Heart left ventricle (tissue), 16 donors: Measurements from ENCODE around the gene AJM1. TPM values are rescaled to one million over a fixed set of nuclear protein-coding genes. Genes with fewer than 3 reads are reported as not detected.
A peak's percentile ranks its signal among the peaks of the same experiment; 100 is the strongest.

ENCODE experiments used
- ATAC-seq, 4 donors: fragments of 200-7000 bp; cut with Tn5 transposase; one replicate each; pipeline ENCODE4 v1.9.1; 2020 to 2022; ENCODE audit warnings: moderate library complexity in 4 of 4, mild to moderate bottlenecking in 3 of 4, moderate number of reproducible peaks in 1 of 4
- DNase-seq, 5 donors: peaks; one replicate each; pipeline ENCODE4 v3.0.0-alpha.2; 2020
- H3K27ac ChIP-seq, 12 donors: fragments of 200-600 bp; sonication (generic) in 4 of 12; one replicate each; pipeline versions ENCODE4 v1.5.0 to v1.8.0; 2016 to 2022; ENCODE audit warnings: mild to moderate bottlenecking in 2 of 12
- H3K27me3 ChIP-seq, 9 donors: fragments of 200-600 bp; sonication (generic) in 2 of 9; one replicate each; pipeline versions ENCODE4 v1.5.1 to v1.8.0; 2016 to 2022; ENCODE audit warnings: mild to moderate bottlenecking in 3 of 9
- H3K36me3 ChIP-seq, 9 donors: fragments of 200-600 bp; sonication (generic) in 2 of 9; one replicate each; pipeline versions ENCODE4 v1.5.0 to v1.8.0; 2018 to 2022; ENCODE audit warnings: mild to moderate bottlenecking in 2 of 9
- H3K4me1 ChIP-seq, 12 donors: fragments of 200-600 bp; sonication (generic) in 4 of 12; one replicate each; pipeline versions ENCODE4 v1.5.0 to v1.8.0; 2016 to 2022; ENCODE audit warnings: mild to moderate bottlenecking in 3 of 12
- H3K4me3 ChIP-seq, 12 donors: fragments of 200-600 bp; sonication (generic) in 4 of 12; one replicate each; pipeline versions ENCODE4 v1.5.0 to v1.8.0; 2017 to 2022; ENCODE audit warnings: mild to moderate bottlenecking in 9 of 12, moderate library complexity in 4 of 12
- H3K9me3 ChIP-seq, 12 donors: fragments of 200-600 bp; sonication (generic) in 4 of 12; one replicate each; pipeline versions ENCODE4 v1.5.0 to v1.8.0; 2016 to 2022; ENCODE audit warnings: mild to moderate bottlenecking in 1 of 12
- POLR2A ChIP-seq, 2 donors: fragments of 450-650 bp; IDR thresholded peaks; one replicate each; pipeline ENCODE4 v1.6.1; 2017; ENCODE audit warnings: antibody characterized with exemption in 2 of 2, mild to moderate bottlenecking in 2 of 2, moderate library complexity in 2 of 2
- WGBS, 4 donors: extraction: QIAGEN DNeasy Blood & Tissue Kit in 2 of 4; methylation state at CpG; one replicate each; pipeline versions ENCODE4 v1.1.5 to v1.1.7; 2013 to 2018; 5-methylcytosine and 5-hydroxymethylcytosine counted together
- intact Hi-C, 10 donors: fragments of 100-400 bp; cut with DNase I; formaldehyde crosslinking; loops; one replicate each; pipeline versions ENCODE4 v1.11.1 to v1.14.2; 2022
- polyA plus RNA-seq, 2 donors: library from polyadenylated mRNA; stranded (reverse); fragments of 200-250 nt; gene quantifications; one replicate each; pipeline ENCODE4 v1.2.3, GENCODE V29; 2013
- total RNA-seq, 9 donors: library from RNA; depleted of rRNA in 2 of 9; stranded (reverse); fragments of >200 nt in 2 of 9; fragmentation: NEBNext Ultra II Directional in 3 of 9; extraction: Animal tissue kit (Norgen Biotek cat#: 25700) in 3 of 9; gene quantifications; one replicate each; pipeline versions ENCODE4 v1.1.0 to v1.2.4, GENCODE V29; 2016 to 2023
- TF ChIP-seq, protein P1 (sequence below), 12 donors: fragments of 200-600 bp; sonication (generic) in 4 of 12; IDR thresholded peaks; one replicate each; pipeline versions ENCODE4 v1.5.0 to v1.8.0; 2018 to 2022; ENCODE audit warnings: antibody characterized with exemption in 12 of 12, mild to moderate bottlenecking in 5 of 12
- donor health status: ischemic (EF 13 %, LVEDD 7.1; RV severe dilation, severe dysfunction).
- donor health status: healthy with polysubstance abuse.
- donor health status: DM: no; HTN: yes; CAD: no.
- donor health status: DM: no; HTN: no; CAD: no.
- donor health status: ischemic (EF 25% LVEDD 6.9; RV normal size, moderate dysfunction).
- donor health status: ischemic (EF 25% LVEDD 5.7; RV mildly dilated, moderate dysfunction).
- donor health status: healthy.
- donor health status: DM: yes; HTN: yes; CAD: no.
- donor health status: ischemic (EF 35%, LVEDD 5.7; RV mildly dilated, moderate dysfunction).
- donor health status: nonischemic (EF 11% LVEDD 7.7; RV severe dilation, severe dysfunction).
- donor health status: DM: yes; HTN: yes; CAD: no.
- donor health status: PGD.
- donor health status: ischemic (EF 29% LVEDD 5.4; RV normal size, mild dysfunction).
- donor health status: nonischemic (EF 23%, LVEDD 6.1; RV moderate dilation, normal function).

Gene AJM1
- total and polyA plus RNA-seq, 11 donors, result 2.6 to 7.0 (median 5.5) TPM

DNA sequence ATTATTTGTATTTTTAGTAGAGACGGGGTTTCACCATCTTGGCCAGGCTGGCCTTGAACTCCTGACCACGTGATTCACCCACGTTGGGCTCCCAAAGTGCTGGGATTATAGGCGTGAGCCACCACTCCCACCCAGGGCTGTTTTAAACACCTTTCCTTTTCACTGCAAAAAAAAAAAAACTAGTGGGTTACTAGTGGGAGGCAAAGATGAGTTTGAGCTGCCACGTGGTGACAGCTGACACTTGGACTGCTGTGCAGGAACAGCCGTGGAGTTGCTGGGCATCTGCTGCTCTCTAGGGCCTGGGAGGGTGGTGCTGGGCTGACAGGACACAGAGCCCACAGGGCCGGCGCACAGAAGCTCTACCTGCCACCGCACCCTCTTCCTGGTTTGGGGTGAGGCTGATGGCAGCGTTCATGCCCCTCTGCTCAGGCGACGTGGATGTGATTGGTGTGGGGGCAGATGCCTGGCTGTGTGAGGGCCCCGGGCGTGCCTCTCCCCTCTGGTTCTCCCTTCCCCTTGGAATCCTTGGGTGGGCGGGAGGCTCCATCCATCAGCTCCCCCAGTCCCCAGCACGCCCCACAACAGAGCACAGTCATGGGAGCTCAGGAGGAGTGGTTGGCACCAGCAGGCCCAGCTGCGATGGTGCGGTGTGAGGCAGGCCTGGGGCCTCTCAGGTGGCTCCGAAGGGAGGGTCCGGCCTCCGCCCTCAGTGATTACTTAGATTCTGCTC is 17.6 kb upstream of the AJM1 start:
- DNase-seq (no peak), ATAC-seq (no peak)
- H3K36me3 ChIP-seq, result peaks cover 0 to 63% (median 53%) of the 10 kb centered on the region in 9 donors
- H3K9me3 ChIP-seq, result no peaks in the 10 kb centered on the region
- H3K4me1 ChIP-seq, result peaks cover 0 to 18% (median 11%) of the 10 kb centered on the region in 12 donors
- no peak overlapping the region for H3K4me3 ChIP-seq
- no peaks in the 10 kb centered on the region for H3K27me3 ChIP-seq
- 85 to 92% (median 90%) methylated on average over 11 to 21 of the region's 21 CpGs for WGBS, 4 donors
- H3K27ac ChIP-seq, result no peak overlapping the region
- TF ChIP-seq, protein P1, sequence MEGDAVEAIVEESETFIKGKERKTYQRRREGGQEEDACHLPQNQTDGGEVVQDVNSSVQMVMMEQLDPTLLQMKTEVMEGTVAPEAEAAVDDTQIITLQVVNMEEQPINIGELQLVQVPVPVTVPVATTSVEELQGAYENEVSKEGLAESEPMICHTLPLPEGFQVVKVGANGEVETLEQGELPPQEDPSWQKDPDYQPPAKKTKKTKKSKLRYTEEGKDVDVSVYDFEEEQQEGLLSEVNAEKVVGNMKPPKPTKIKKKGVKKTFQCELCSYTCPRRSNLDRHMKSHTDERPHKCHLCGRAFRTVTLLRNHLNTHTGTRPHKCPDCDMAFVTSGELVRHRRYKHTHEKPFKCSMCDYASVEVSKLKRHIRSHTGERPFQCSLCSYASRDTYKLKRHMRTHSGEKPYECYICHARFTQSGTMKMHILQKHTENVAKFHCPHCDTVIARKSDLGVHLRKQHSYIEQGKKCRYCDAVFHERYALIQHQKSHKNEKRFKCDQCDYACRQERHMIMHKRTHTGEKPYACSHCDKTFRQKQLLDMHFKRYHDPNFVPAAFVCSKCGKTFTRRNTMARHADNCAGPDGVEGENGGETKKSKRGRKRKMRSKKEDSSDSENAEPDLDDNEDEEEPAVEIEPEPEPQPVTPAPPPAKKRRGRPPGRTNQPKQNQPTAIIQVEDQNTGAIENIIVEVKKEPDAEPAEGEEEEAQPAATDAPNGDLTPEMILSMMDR (IDR thresholded peaks at IDR 0.05), result no peak
- TF ChIP-seq POLR2A (IDR thresholded peaks at IDR 0.05), result no peak
- intact Hi-C loops, result loop anchor here in 1 of 10 donors (5.0 kb wide), 1 partner anchor 193 kb away; no protein-coding TSS in a partner anchor

DNA sequence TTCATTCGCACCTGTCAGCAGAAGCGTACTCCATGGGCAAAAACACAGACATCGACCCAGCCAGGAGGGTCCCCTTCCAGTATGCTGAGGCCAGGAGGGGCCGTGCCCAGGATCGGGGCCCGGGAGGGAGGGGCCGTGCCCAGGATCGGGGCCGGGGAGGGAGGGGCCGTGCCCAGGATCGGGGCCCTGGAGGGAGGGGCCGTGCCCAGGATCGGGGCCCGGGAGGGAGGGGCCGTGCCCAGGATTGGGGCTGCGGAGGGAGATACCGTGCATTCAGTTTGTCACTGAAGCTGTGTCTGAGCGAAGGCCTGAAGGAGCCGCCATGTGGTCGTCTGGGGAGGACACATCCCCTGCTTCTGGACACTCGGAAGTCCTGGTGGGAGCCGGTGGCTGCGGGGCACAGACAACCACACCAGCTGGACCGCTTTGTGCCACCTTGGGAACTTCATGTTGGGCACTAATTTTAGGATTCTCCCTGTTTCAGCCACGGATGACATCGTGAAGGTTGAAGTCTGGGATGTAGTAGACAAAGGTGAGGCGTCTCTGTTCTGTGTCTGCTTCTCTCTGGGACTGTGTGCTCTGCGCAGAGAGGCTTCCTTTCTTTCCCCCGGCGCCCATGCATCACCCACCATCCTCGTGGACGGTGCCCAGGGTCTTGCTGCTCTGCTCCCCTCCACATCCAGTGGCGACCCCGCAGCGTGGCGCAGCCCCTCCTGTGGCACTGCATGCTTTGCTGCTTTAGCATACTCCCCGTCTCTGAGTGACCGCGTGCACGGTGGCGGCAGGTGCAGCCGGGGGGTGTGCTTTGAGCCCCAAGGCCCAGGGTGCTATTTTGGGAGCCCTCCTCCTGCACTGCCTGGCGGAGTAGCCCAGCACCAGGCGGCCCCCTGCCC is 16.7 kb upstream of the AJM1 start:
- peaks cover 0 to 72% (median 62%) of the 10 kb centered on the region in 9 donors for H3K36me3 ChIP-seq
- H3K27me3 ChIP-seq, result no peaks in the 10 kb centered on the region
- intact Hi-C loops, result loop anchor here in 1 of 10 donors (5.0 kb wide), 1 partner anchor 192 kb away; no protein-coding TSS in a partner anchor
- H3K4me3 ChIP-seq, result no peak overlapping the region
- no peak overlapping the region for H3K27ac ChIP-seq
- no peaks in the 10 kb centered on the region for H3K9me3 ChIP-seq
- peaks cover 0 to 21% (median 11%) of the 10 kb centered on the region in 12 donors for H3K4me1 ChIP-seq
- TF ChIP-seq, protein P1 (IDR thresholded peaks at IDR 0.05), result no peak
- TF ChIP-seq POLR2A (IDR thresholded peaks at IDR 0.05), result no peak
- DNase-seq (peak in 1 of 5 donors; percentile 42), ATAC-seq (no peak)
- whole genome bisulfite sequencing, 4 donors, result 91 to 92% (median 92%) methylated on average over 36 to 44 of the region's 44 CpGs

DNA sequence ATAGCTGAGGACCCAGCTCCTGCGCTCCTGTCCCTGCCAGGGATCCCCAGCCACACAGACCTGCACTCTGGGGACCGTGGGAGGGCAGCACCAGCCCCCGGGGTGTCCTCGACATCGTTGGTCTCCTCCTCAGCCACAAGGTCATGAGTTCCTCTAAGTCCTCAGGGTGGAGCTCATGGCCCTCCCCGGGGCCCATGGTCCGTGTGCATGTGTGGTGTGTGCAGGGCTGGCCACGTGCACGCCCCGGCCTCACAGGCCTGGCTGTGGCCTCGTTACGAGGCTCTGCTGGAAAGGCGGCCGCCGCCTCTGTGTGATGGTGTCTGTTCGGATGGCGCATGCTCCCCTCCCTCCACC is 16.1 kb upstream of the AJM1 start:
- Histone ChIP-seq H3K27ac (no peak overlapping the region), H3K9me3 (no peaks in the 10 kb centered on the region), H3K4me3 (no peak overlapping the region), H3K36me3 (peaks cover 0 to 78% (median 68%) of the 10 kb centered on the region in 9 donors), H3K27me3 (no peaks in the 10 kb centered on the region), H3K4me1 (peaks cover 0 to 15% (median 6%) of the 10 kb centered on the region in 12 donors)
- intact Hi-C loops, result loop anchor here in 1 of 10 donors (5.0 kb wide), 1 partner anchor 191 kb away; no protein-coding TSS in a partner anchor
- ATAC-seq, result no peak
- peak in 1 of 5 donors; percentile 40 for DNase-seq
- TF ChIP-seq, protein P1 (IDR thresholded peaks at IDR 0.05), result no peak
- TF ChIP-seq POLR2A (IDR thresholded peaks at IDR 0.05), result no peak
- WGBS, 4 donors, result 92 to 97% (median 94%) methylated on average over 7 to 17 of the region's 17 CpGs
